BLaER1 treated with 17β-estradiol and CSF1 and Interleukin-3, amounts not matched to agents 10 nM and 100 nM (cell line): ENCODE data around the gene OBSCN.

Experiments
- H3K27ac ChIP-seq, 11 experiments: shearing (Covaris generic); formaldehyde crosslinking; 2 replicates each; pipeline ENCODE4 v1.8.1; 2022
- H3K27me3 ChIP-seq, 11 experiments: shearing (Covaris generic); formaldehyde crosslinking; 2 replicates each; pipeline ENCODE4 v1.8.1; 2022
- H3K36me3 ChIP-seq, 11 experiments: shearing (Covaris generic); formaldehyde crosslinking; 2 replicates each; pipeline ENCODE4 v1.8.1; 2022
- H3K4me1 ChIP-seq, 10 experiments: shearing (Covaris generic); formaldehyde crosslinking; 2 replicates each; pipeline ENCODE4 v1.8.1; 2022
- H3K4me2 ChIP-seq, 11 experiments: shearing (Covaris generic); formaldehyde crosslinking; 2 replicates each; pipeline ENCODE4 v1.8.1; 2022
- H3K4me3 ChIP-seq, 10 experiments: shearing (Covaris generic); formaldehyde crosslinking; 2 replicates each; pipeline ENCODE4 v1.8.1; 2022
- H3K9ac ChIP-seq, 11 experiments: shearing (Covaris generic); formaldehyde crosslinking; 2 replicates each; pipeline ENCODE4 v1.8.1; 2022
- H3K9me3 ChIP-seq, 11 experiments: shearing (Covaris generic); formaldehyde crosslinking; replicated peaks in 1 of 11; 2 replicates each; pipeline ENCODE4 v1.8.1; 2022
- H4K20me1 ChIP-seq, 11 experiments: shearing (Covaris generic); formaldehyde crosslinking; 2 replicates each; pipeline ENCODE4 v1.8.1; 2022
- Cebpa-rat ChIP-seq, 11 experiments: shearing (Covaris generic); IDR thresholded peaks; 2 replicates each; pipeline ENCODE4 v1.8.1; 2022

OBSCN gene

DNA sequence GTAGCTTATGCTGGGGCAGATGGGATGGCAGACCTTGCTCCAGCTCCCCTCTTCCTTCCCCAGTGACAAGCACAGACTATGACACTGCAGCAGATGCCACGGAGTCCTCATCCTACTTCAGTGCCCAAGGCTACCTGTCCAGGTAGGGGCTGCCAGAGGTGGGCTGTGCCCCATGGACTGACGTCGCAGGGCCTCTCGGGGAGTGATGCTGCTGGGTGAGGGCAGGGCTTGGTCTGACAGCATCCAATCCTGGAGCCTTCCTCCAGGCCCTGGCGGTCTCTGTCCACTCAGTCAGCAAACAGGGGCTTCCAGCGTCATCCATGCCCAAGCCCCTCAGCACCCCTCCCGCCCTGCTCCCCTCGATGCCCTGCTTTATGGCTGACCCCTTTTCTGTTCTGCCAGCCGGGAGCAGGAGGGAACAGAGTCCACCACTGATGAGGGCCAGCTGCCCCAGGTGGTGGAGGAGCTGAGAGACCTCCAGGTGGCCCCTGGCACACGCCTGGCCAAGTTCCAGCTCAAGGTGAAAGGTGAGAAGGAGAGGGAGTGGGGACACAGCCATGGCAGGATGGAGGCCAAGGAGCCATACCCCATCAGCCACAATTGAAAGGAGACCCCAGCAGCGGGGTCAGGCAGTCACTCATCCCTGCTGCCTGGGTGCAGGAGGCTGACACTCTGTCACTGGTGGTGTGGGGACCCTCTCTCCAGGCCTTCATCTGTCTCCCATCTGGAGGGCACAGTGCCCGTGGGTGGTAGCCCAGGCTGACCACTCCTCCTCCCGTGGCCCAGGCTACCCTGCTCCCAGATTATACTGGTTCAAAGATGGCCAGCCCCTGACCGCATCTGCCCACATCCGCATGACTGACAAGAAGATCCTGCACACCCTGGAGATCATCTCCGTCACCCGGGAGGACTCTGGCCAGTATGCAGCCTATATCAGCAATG lies 125.2 kb downstream of the OBSCN start:
- TF ChIP-seq Cebpa-rat (IDR thresholded peaks at IDR 0.05): no peak
- Histone ChIP-seq H3K4me2 (no peak overlapping the region), H3K4me3 (no peak overlapping the region), H3K27me3 (no peaks in the 10 kb centered on the region), H3K4me1 (peaks cover 0 to 4% (median 0%) of the 10 kb centered on the region in 10 experiments; a peak in 1 of 20 replicates), H3K36me3 (peaks cover 0 to 41% (median 9%) of the 10 kb centered on the region in 11 experiments; a peak in 13 of 22 replicates), H4K20me1 (peaks cover 0 to 3% (median 0%) of the 10 kb centered on the region in 11 experiments; a peak in 3 of 22 replicates), H3K9me3 (no peaks in the 10 kb centered on the region), H3K9ac (no peak overlapping the region), H3K27ac (no peak overlapping the region)

DNA sequence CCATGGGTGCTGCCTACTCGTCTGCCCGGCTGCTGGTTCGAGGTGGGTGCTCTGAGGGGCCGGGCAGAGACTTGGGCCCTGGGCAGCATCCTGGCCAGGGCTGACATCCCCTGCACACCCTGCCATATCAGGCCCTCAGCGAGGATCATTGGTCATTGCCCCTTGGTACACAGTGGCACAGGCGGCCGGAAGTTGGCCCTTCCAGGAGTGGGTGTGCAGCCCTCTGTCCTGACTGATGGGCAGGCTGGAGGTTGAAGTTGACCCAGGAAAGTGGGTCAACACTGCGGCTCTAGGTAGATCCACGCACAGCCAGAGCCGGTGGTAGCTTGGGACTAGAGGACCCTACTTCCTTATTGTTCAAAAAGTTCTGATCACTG lies 125.9 kb downstream of the OBSCN start:
- no peak overlapping the region for H3K9ac ChIP-seq
- no peak overlapping the region for H3K27ac ChIP-seq
- H3K9me3 ChIP-seq: no peaks in the 10 kb centered on the region
- H3K4me3 ChIP-seq: no peak overlapping the region
- H3K4me2 ChIP-seq: no peak overlapping the region
- peaks cover 0 to 47% (median 16%) of the 10 kb centered on the region in 11 experiments; a peak in 15 of 22 replicates for H3K36me3 ChIP-seq
- peaks cover 0 to 4% (median 0%) of the 10 kb centered on the region in 10 experiments; a peak in 1 of 20 replicates for H3K4me1 ChIP-seq
- TF ChIP-seq Cebpa-rat (IDR thresholded peaks at IDR 0.05): no peak
- H4K20me1 ChIP-seq: peaks cover 0 to 10% (median 0%) of the 10 kb centered on the region in 11 experiments; a peak in 4 of 22 replicates
- no peaks in the 10 kb centered on the region for H3K27me3 ChIP-seq

DNA sequence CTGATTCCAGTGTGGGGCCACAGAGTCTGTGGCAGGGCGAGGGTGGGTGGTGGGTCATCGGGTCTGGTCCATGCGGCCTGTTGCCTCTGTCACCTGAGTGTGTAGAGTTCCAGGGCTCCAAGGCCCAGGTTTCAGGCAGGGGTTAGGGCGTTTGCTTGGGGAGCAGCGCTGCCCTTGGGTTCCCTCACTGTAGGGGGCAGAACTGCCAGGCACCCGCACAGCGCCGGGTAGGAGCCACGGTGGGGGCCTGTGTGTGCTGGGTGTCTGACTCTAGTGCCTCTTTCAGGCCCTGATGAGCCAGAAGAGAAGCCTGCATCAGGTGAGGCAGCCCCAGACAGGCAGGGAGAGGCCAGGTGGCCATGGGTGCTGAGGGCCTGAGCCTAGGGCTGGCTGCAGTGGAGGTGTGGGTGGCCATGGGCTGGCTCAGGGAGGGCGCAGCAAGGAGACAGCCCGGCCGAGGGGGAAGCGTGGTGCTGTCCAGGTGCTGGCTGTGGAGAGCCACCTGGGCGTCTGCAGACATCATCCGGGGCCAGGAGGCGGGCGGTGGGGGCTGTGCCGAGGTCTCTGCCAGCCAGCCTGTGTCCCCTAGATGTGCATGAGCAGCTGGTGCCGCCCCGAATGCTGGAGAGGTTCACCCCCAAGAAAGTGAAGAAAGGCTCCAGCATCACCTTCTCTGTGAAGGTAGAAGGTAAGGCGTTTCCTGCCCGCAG lies 126.5 kb downstream of the OBSCN start:
- Histone ChIP-seq H3K27ac (no peak overlapping the region), H3K9ac (no peak overlapping the region), H3K4me3 (no peak overlapping the region), H3K4me1 (peaks cover 0 to 4% (median 0%) of the 10 kb centered on the region in 10 experiments; a peak in 1 of 20 replicates), H3K27me3 (no peaks in the 10 kb centered on the region), H4K20me1 (peaks cover 0 to 16% (median 0%) of the 10 kb centered on the region in 11 experiments; a peak in 4 of 22 replicates), H3K4me2 (no peak overlapping the region), H3K36me3 (peaks cover under 1 to 54% (median 20%) of the 10 kb centered on the region in 11 experiments; a peak in 16 of 22 replicates), H3K9me3 (no peaks in the 10 kb centered on the region)
- no peak for TF ChIP-seq Cebpa-rat (IDR thresholded peaks at IDR 0.05)

DNA sequence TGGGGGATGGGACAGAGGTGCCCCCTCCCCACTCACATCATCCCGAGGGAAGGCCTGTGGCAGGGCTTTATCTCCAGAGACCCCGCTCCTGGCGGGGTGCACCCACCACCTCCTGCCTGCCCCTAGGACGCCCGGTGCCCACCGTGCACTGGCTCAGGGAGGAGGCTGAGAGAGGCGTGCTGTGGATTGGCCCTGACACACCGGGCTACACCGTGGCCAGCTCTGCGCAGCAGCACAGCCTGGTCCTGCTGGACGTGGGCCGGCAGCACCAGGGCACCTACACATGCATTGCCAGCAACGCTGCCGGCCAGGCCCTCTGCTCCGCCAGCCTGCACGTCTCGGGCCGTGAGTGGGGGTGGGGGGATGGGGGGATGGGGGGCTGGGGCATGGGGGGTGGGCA lies 127.1 kb downstream of the OBSCN start:
- Histone ChIP-seq H3K4me2 (no peak overlapping the region), H3K9ac (no peak overlapping the region), H3K4me1 (peaks cover 0 to 4% (median 0%) of the 10 kb centered on the region in 10 experiments; a peak in 3 of 20 replicates), H3K27me3 (no peaks in the 10 kb centered on the region), H3K36me3 (peaks cover 4 to 60% (median 25%) of the 10 kb centered on the region in 11 experiments; a peak in 16 of 22 replicates), H3K4me3 (no peak overlapping the region), H3K27ac (no peak overlapping the region), H3K9me3 (no peaks in the 10 kb centered on the region), H4K20me1 (peaks cover 0 to 22% (median 0%) of the 10 kb centered on the region in 11 experiments; a peak in 4 of 22 replicates)
- TF ChIP-seq Cebpa-rat (IDR thresholded peaks at IDR 0.05): no peak

DNA sequence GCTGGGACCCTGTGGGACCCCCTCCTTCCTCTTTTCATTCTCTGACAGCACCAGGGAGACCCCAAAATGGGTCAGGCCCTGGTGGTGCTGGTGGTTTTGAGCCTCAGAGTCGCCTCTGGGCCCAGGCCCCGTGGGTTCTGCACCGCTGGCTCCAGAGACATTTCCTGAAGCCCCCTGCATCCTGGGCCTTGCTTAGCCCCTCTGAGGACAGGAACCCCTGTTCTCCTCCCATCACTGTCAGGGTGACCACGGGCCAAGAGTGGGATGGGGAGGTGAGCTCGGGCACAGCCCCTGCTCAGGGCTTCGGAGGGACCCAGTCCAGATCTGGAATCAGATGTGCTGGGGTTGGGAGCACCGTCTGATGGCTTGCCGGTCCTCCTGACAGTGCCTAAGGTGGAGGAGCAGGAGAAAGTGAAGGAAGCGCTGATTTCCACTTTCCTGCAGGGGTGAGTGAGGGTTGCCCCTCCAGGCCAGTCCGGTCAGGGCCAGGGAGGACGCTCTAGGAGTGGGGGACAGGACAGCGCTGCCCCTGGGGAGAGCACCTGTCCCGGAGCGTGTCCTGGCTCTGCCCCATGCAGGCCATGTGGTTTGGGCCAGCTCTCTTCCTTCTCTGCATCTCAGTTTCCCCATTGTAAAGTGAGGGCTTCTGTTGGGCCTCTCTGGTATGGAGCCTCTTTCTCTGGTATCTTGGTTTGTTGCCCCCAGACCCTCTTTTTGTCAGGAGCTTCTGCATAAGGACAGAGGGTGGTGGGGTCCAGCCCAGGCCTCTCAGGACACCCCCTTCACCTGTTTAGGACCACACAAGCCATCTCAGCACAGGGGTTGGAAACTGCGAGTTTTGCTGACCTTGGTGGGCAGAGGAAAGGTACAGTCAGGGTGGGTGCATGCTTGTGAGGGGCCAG lies 127.8 kb downstream of the OBSCN start:
- TF ChIP-seq Cebpa-rat (IDR thresholded peaks at IDR 0.05): no peak
- H3K27me3 ChIP-seq: no peaks in the 10 kb centered on the region
- no peak overlapping the region for H3K9ac ChIP-seq
- H3K4me2 ChIP-seq: no peak overlapping the region
- H3K27ac ChIP-seq: no peak overlapping the region
- no peak overlapping the region for H3K4me3 ChIP-seq
- H3K36me3 ChIP-seq: peaks cover 4 to 65% (median 25%) of the 10 kb centered on the region in 11 experiments; a peak in 16 of 22 replicates
- H3K9me3 ChIP-seq: no peaks in the 10 kb centered on the region
- H4K20me1 ChIP-seq: peaks cover 0 to 25% (median 0%) of the 10 kb centered on the region in 11 experiments; a peak in 5 of 22 replicates
- peaks cover 0 to 5% (median 0%) of the 10 kb centered on the region in 10 experiments; a peak in 4 of 20 replicates for H3K4me1 ChIP-seq

DNA sequence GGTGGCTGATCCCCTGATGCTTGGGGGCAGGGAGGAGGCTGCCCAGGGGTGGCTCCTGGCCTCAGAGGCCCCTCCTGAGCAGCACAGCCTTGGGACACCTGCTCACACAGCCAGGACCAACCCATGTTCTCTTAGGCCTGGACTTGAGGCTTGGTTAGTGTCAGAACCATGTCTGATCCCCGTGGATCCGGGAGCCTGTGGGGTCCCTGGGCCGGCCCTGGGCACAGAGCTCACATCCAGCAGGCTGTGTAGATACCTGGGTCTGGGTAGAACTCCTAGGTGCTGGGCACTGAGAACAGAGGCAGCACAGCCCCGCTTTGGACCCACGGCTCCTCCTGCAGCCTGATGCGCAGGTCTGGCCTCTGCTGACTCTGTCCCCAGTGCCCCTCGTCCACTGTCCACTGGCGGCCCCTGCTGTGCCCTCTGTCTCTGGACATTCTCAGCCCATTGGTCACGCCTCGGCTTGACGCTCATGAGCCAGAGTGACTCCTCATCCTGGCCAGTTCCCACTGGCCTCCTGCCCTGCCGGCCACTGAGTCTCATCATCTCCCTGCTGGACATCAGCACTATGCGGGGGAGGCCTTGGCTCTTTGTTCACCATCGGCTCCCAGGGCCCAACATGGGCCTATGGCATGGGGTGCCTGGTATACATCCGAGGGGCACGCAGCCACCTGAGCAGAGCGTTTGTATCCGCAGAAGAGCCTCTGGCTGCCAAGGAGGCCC lies 128.6 kb downstream of the OBSCN start:
- no peak for TF ChIP-seq Cebpa-rat (IDR thresholded peaks at IDR 0.05)
- H3K27ac ChIP-seq: no peak overlapping the region
- no peak overlapping the region for H3K4me3 ChIP-seq
- peaks cover 0 to 5% (median 0%) of the 10 kb centered on the region in 10 experiments; a peak in 4 of 20 replicates for H3K4me1 ChIP-seq
- H3K9ac ChIP-seq: no peak overlapping the region
- H3K9me3 ChIP-seq: no peaks in the 10 kb centered on the region
- peaks cover 4 to 71% (median 25%) of the 10 kb centered on the region in 11 experiments; a peak in 16 of 22 replicates for H3K36me3 ChIP-seq
- no peak overlapping the region for H3K4me2 ChIP-seq
- H3K27me3 ChIP-seq: no peaks in the 10 kb centered on the region
- H4K20me1 ChIP-seq: peaks cover 0 to 25% (median 0%) of the 10 kb centered on the region in 11 experiments; a peak in 5 of 22 replicates

DNA sequence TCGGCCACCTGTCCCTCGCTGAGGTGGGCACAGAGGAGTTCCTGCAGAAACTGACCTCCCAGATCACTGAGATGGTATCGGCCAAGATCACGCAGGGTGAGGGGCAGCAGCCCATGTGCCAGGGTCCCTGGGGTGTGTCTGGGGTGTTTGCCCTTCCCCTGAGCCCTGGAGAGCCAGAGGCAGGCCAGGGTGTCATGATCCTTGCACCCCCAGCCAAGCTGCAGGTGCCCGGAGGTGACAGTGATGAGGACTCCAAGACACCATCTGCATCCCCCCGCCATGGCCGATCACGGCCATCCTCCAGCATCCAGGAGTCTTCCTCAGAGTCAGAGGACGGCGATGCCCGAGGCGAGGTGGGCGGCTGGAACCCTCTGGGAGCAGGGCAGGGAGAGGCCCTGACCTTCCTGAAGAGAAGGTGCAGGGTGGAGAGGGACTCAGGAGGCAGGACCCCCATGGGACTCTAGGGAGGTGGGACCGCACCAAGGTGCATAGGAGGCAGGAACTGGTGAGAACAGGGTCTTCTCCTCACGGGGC lies 129.3 kb downstream of the OBSCN start:
- Histone ChIP-seq H3K4me3 (no peak overlapping the region), H4K20me1 (peaks cover 0 to 25% (median 0%) of the 10 kb centered on the region in 11 experiments; a peak in 5 of 22 replicates), H3K4me1 (peaks cover 0 to 5% (median 0%) of the 10 kb centered on the region in 10 experiments; a peak in 4 of 20 replicates), H3K27ac (no peak overlapping the region), H3K9ac (no peak overlapping the region), H3K36me3 (peaks cover 4 to 77% (median 25%) of the 10 kb centered on the region in 11 experiments; a peak in 16 of 22 replicates), H3K9me3 (no peaks in the 10 kb centered on the region), H3K4me2 (no peak overlapping the region), H3K27me3 (no peaks in the 10 kb centered on the region)
- no peak for TF ChIP-seq Cebpa-rat (IDR thresholded peaks at IDR 0.05)
